C1 segment of cervical spinal cord (tissue), 14 donors: ENCODE data around the gene FGFBP2.
"Not testable (repeated sequence)": the region's sequence is repeated elsewhere in the genome, so short reads cannot be mapped to it uniquely, and the experiment has no call there.

Source experiments
- DNase-seq, 14 donors: peaks; one replicate each; lab custom pipeline; 2025; lab: John Stamatoyannopoulos, UW

The FGFBP2 gene

DNA sequence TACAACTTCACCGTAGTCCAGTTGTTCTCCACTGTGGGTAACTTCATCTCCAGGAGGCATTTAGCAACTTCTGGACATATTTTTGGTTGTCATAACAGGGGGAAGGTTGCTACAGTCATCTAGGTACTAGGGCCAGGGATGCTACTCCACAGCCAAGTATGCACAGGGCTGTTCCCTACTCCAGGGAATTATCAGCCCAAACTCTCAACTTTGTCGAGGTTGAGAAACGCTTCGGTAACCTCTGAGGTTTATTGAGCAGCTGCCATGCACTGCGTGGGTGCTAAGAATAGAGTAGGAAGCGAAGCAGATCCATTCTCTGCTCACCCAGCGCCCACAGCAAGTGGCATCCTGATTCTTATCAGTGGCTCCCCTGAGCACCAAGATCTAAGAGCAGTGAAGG lies 32.7 kb downstream of the FGFBP2 start:
- no peak for DNase-seq

DNA sequence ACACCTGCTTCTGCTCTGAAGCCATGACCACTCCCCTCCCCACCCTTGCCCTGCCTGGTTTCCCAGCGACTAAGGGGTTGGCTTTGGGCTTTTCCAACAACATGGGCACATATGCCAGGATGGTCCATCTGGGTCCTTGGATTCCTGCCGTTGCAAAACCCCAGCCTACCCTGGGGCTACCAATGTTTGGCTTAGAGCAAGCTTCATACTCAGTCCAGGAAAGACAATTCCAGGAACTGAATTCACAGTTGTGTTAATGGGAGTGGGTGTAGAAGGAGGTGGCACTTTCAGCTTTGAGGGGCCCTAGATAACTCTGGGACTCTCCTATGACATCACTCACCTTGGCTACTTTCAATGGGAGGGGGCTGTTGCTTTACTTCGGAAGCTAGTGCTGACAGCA lies 33.4 kb downstream of the FGFBP2 start:
- DNase-seq, result no peak

DNA sequence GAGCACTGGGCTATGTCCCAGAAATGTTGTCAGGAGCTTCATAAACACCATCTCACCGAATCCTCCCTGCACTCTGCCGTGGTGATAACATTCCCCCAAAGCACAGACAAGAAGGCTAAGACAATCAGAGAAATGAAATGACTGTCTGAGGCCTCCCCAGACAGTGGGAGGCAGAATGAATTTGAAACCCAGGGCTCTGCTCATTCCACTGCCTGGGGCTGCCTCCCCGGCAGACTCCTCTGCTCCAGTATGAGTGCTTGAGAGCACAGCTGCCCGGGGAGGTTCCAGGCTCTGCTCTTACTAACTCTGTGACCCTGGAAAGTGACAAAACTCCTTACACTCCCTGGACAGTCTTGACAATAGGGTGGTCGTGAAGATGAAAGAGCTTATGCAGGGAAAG lies 34.1 kb downstream of the FGFBP2 start:
- DNase-seq, result no peak

DNA sequence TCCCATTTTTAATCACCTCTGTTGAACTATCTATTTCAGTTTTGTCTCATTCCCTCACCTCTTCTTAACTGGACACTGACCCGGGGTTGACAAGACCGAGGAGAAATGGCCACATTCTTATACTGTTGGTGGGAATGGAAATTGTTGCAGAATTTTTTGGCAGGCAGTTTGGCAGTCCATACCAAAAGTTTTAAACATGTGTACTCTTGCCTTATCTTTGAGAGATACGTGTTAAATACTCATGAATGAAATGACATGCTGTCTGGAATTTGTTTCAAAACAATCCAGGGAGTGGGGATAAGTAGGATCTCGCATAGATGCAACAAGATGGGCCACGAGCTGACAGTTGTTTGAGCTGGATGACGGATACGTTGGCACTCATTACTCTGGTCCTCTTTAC lies 36.5 kb downstream of the FGFBP2 start:
- DNase-seq, result no peak

DNA sequence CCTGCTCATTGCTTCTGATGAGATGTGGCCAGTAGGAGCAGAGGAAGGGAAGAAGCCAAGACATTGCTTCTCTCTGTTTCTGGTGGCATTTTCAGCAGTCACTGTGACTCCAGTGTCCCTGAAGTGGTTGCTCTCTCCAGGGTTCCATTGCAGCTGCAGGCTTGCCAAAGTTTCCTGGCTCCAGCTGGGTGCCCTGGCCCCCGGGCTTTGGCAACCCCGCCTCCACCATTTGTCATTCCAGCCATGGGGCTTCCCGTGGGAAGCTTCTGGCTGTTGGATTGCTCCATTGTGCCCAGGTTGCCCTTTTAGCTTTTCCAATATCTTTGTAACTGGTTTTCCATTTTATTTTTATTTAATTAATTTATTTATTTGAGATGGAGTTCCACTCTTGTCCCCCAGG lies 37.1 kb downstream of the FGFBP2 start:
- peak in 5 of 14 donors; percentile 1 to 28 (median 8) for DNase-seq

DNA sequence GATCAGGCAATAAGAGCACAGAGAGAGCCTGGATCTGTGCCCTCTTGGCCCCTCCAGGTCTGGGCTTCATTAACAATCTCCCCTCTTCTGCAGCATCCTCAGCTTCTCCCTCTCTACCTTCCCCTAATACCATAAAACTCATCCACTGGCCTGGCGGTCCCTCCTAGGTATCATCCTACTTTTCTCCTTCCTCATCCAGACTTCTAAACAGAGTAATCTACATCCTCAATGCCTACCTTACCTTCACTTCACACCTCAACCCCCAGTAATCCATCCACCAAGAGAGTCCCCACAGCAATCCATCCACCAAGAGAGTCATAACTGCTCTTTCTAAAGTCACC lies 41.4 kb downstream of the FGFBP2 start:
- no peak for DNase-seq

DNA sequence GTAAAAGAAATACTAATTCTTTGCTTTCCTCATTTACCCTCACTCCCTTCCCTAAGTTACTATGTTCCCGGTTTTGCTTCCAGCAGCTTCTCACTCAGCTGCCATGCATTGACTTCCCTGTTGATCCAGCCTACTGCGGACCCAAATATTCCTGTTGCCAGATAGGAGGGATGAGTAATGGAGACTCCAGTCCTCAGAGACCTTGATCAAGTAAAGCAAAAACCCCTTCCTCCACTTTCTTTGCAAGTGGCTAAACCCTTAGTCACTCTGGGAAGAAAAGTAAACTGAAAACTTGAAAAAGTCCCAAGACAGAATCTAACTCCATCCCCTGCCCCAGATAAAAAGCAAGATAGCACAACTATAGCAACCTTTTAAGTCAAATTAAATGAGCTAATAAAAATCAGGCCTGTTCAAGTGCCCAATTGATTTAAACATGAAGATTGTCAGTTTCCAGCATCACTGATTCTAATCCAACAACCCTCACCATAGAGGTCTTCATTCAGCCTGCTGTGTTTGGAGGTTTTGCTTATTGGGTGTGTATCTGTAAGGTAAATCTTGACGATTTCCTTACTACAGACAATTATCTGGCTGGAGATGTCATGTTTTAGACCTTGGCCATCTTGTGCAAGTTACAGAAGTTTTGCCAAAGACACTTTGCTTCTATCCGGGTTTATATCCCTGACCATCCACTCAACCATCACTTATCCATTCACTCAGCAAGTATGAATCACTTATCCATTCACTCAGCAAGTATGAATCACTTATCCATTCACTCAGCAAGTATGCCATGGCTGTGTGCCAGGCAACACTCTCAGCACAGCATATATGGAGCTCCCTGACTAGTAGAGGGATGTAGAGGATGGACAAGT lies 42.0 kb downstream of the FGFBP2 start:
- DNase-seq, result peak in 1 of 14 donors; percentile 2

DNA sequence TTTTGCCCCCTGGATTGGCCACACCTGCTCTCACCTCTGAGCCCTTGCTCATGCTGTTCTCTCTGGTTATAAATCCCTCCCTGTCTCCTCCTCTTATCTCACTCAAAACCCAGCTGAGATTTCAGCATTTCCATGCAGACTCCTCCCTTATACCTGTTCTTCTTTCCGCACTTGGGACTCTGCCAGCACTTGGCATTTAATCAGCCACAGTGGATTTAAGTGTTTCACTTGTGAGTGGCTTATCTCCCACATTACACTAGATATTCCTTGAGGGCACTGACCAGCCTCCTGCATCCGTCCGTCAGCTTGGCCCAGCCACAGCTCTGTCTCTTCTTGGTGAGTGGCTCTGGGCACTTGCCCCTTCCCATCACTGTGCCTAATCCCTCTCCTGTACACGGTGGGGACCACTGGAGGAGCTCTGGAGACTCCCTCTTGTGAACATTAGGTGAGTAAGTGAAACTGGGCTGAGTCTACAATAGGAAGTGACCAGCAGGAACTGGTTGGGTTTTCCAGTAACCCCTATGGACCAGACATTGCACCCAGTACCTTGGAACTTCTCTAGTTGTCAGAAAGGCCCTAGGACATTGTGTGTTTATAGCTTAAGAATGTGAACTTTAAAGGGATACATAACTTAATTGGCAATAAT lies 44.4 kb downstream of the FGFBP2 start:
- no peak for DNase-seq

- DNase-seq, result no peak
Observed at GRCh38 chr4:15917297-15917696, 45.7 kb downstream of the FGFBP2 start.

DNA sequence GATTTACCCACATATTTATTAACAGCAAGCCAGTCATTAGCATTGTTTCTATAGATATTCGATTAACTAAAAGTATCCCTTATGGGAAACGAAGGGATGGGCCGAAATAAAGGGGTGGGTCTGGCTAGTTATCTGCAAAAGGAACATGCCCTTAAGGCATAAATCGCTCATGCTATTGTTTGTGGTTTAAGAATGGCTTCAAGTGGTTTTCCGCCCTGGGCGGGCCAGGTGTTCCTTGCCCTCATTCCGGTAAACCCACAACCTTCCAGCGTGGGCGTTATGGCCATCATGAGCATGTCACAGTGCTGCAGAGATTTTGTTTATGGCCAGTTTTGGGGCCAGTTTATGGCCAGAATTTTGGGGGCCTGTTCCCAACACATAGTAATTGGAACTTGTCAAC lies 46.6 kb downstream of the FGFBP2 start:
- not testable (repeated sequence) for DNase-seq

DNA sequence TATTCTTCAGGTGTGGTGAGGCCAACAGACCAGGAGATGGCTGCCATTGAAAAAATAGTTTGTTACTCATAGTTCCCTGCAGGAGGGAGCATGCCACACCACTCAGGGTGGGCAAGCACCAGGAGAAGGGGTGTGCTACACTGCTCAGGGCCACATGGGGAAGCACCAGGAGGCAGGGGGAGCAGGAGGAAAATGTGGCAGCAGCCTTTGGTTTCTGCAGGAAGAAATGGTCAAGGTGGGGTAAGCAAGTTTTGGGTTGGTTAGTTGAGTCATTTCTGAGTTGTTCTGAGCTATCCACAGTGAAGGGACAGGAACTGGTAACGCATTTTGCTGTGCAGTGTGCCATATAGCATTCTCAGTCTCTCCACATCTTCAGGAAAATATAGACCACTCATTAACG lies 48.2 kb downstream of the FGFBP2 start:
- no peak for DNase-seq

DNA sequence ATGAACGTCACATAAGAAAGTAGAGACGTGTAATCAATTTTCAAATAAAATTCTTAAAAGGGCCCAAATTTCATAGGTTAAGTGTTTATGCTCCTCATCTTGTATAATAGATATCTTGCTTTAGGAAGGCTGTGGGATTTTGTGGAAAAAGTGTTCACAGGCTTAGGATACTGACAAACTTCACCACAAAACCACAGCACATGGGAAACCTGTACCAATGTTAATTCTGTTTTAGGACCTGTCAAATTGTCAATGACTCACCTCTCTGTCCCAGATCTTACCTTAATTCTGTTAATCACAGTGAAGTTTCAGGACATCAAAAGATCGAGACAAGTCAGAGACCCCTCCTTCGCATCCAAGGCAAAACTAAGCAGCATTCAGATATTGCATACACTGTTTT lies 48.7 kb downstream of the FGFBP2 start:
- DNase-seq, result no peak

- no peak for DNase-seq
Observed at GRCh38 chr4:15913631-15913970, 49.4 kb downstream of the FGFBP2 start.

GRCh38 chr4:15912961-15913630 lies 49.9 kb downstream of the FGFBP2 start:
- no peak for DNase-seq

DNA sequence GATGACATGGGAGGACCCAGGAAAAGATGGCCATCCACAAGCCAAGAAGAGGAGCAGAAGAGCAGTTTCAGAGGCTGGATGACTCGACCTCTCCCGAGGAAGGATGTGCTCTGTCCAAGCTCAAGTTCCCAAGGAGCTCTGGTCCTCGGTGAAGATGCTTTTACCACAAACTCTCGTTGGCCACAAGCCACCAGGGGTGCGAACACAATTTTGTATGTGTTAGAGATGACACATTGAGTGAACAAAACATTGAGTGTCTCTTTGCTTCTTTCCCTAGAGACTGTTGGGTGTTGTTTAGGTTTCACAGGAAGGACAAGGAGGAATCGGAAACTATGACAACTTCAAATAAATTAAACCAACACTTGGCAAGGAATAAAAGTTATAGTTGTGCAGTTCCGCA lies 50.7 kb downstream of the FGFBP2 start:
- DNase-seq, result no peak
